Measurements from ENCODE around the gene MYL6B. TPM values are rescaled to one million over a fixed set of nuclear protein-coding genes. Genes with fewer than 3 reads are reported as not detected.
A peak's percentile ranks its signal among the peaks of the same experiment; 100 is the strongest.

MYL6B gene
- total RNA-seq, 2 donors from 2014 or later: 96.3 to 111 TPM

DNA sequence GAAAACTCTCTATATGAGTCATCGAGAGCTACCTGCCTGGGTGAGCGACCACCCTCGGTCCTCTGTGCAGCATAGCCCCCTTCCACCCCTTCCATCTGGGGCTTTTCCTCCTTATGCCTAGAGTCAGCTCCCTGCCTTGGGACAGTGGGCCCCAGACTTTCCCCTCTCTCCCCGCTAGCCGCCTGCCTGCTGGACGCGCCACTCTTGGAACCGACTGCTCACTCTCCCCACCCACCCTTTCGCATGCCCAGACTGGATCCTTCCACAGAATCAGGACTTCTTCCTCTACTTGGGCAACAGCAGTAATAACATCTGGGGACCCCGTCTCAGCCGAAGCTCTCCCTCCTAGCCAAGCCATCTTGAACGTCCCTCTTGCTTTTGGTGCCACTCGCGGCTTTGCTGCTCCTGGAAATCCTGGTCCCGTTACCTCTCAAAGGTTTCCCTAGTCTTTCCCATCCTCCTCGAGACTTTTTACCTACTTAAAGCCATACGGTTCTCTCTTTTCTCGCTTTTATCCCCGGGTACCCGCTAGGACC, 23.6 kb upstream of the MYL6B start:
- Mint-ChIP-seq H3K27me3 (ENCODE audit: low read depth) (no peaks in the 10 kb centered on the region), H3K4me1 (ENCODE audit: low read depth) (peaks cover 68% of the 10 kb centered on the region), H3K36me3 (ENCODE audit: insufficient read depth in 2 of 2) (peaks cover 24 to 32% of the 10 kb centered on the region in 2 donors), H3K9me3 (no peaks in the 10 kb centered on the region), H3K27ac (peak overlapping the region; percentile 94), H3K4me3 (peak overlapping the region; percentile 97 to 98)
- ATAC-seq (replicated peaks in 1 of 2) (no peak), DNase-seq (peak in 1 of 2 donors; percentile 46)

DNA sequence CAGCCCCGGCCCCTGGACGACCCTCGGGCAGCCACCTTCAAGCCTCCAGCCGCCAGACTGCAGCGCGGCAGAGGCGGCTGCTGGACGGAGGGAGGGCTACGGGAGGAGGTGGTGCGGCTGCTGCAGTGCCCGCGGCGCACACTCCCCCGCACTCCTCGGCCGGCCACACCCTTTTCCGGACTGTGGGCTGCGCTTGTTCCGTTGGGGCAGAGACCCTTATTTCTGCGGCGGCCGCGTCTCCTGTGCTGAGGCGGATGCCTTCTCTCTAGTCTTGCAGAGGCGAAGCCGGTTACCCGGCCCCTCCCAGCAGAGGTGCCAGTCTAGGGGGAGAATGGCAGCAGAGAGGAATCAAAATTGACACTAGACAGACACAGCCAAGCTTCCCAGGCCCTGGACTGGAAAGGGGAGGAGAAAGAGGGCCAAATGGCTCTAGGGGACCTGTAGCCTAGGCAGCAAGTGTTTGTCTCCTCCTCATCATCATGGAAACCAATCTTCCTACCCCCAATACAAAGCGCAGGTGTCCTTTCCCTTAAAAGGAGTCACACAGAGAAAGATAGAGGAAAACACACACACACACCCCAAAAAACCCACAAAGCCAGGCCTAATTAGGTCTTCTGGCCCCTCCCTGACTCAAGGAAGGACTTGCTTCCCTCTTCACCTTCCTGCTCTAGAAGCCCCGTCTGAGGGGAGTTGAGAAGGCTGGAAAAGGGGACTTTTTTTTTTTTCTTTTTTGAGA, 23.0 kb upstream of the MYL6B start:
- H3K36me3 Mint-ChIP-seq (ENCODE audit: insufficient read depth in 2 of 2): peaks cover 26 to 29% of the 10 kb centered on the region in 2 donors

DNA sequence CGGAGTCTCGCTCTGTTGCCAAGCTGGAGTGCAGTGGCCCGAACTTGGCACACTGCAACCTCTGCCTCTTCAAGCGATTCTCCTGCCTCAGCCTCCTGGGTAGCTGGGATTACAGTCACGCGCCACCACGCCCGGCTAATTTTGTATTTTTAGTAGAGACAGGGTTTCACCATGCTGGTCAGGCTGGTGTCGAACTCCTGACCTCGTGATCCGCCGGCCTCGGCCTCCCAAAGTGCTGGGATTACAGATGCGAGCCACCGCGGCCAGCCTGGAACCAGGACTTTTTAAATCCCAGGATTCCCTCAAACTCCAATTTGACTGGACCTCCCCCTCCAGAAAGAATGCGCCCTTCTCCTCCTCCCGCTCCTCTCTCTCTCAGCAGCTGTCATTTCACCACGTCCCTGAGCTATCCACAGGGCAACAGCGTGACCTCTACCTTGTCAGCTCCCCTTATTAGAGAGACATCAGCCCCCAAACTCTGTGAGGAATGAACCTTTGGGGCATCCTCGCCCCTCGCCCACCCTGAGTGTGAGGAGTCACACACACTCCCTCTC, 22.4 kb upstream of the MYL6B start:
- DNase-seq (no peak), ATAC-seq (replicated peaks in 1 of 2) (no peak)
- Mint-ChIP-seq H3K27ac (peak overlapping the region; percentile 94), H3K4me3 (peak overlapping the region; percentile 97 to 98), H3K27me3 (ENCODE audit: low read depth) (no peaks in the 10 kb centered on the region), H3K4me1 (ENCODE audit: low read depth) (peaks cover 71% of the 10 kb centered on the region), H3K9me3 (no peaks in the 10 kb centered on the region), H3K36me3 (ENCODE audit: insufficient read depth in 2 of 2) (peaks cover 26 to 33% of the 10 kb centered on the region in 2 donors)

More for the DNA sequence above, 23.0 kb upstream of the MYL6B start:
- Mint-ChIP-seq H3K4me1 (ENCODE audit: low read depth) (peaks cover 68% of the 10 kb centered on the region), H3K4me3 (peak overlapping the region; percentile 97 to 98), H3K27ac (peak overlapping the region; percentile 94), H3K27me3 (ENCODE audit: low read depth) (no peaks in the 10 kb centered on the region), H3K9me3 (no peaks in the 10 kb centered on the region)
- DNase-seq (peak; percentile 80), ATAC-seq (replicated peaks in 1 of 2) (peak; percentile 28 to 43)

DNA sequence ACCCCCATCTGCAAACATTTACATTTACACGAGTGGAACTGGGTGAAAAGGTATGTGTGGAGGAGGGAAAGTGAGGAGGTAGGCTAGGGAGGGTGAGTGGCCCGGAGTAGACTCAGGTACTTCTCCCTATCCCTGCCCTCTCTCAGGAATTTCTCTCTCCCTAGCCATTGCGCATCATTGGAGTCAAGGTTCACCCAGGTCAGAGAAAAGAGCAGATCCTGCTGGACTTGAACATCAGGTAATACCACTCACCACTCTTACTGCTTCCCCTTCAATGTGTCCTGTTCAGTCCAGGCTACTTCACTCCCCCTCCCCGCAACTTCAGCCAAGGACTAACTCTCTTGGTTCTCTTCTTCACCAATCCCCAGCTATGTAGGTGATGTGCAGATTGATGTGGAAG, 21.5 kb upstream of the MYL6B start:
- Mint-ChIP-seq H3K27ac (no peak overlapping the region), H3K27me3 (ENCODE audit: low read depth) (no peaks in the 10 kb centered on the region), H3K36me3 (ENCODE audit: insufficient read depth in 2 of 2) (peaks cover 26 to 37% of the 10 kb centered on the region in 2 donors), H3K4me3 (peak overlapping the region; percentile 97 to 98), H3K9me3 (no peaks in the 10 kb centered on the region), H3K4me1 (ENCODE audit: low read depth) (peaks cover 72% of the 10 kb centered on the region)
- DNase-seq: no peak
- ATAC-seq (replicated peaks in 1 of 2): no peak

DNA sequence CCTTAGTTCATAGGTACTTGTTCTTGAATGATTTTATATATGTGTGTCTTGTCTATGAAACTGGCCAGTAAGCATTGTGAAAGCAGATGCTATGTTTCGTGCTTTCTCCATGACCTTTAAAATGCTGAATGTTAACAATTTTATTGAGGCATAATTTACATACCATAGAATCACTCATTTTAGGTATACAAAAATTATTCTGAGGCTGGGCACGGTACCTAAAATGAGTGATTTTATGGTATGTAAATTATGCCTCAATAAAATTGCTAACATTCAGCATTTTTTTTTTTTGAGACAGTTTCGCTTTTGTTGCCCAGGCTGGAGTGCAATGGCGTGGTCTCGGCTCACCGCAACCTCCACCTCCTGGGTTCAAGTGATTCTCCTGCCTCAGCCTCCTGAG, 17.5 kb upstream of the MYL6B start:
- ATAC-seq (replicated peaks in 1 of 2) (no peak), DNase-seq (no peak)
- Mint-ChIP-seq H3K4me3 (no peak overlapping the region), H3K36me3 (ENCODE audit: insufficient read depth in 2 of 2) (peaks cover 27 to 64% of the 10 kb centered on the region in 2 donors), H3K27me3 (ENCODE audit: low read depth) (no peaks in the 10 kb centered on the region), H3K27ac (peak overlapping the region; percentile 43), H3K4me1 (ENCODE audit: low read depth) (peaks cover 58% of the 10 kb centered on the region), H3K9me3 (no peaks in the 10 kb centered on the region)

DNA sequence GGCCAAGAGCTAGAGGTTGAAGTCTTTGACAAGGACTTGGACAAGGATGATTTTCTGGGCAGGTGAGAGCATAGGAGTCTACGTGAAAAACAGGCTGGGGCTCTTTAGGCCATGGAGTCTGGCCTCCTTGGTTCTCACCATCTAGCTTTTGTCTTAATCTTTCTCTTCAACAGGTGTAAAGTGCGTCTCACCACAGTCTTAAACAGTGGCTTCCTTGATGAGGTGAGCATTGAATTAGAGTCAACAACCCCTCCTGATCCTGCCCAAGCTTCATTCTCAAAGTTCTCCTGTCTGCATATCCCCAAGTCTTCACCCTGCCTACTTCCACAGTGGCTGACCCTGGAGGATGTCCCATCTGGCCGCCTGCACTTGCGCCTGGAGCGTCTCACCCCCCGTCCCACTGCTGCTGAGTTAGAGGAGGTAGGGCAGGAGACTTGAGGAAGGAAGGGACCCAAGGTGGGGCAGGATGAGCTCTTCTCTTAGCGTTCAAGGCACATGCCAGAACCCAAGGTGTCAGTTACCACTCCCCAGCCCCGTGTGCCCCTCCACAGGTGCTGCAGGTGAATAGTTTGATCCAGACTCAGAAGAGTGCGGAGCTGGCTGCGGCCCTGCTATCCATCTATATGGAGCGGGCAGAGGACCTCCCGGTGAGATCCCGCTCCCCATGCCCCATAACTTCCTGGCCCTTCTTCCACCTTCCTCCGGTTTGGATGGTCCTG, 14.4 kb upstream of the MYL6B start:
- ATAC-seq (replicated peaks in 1 of 2) (no peak), DNase-seq (no peak)
- Mint-ChIP-seq H3K36me3 (ENCODE audit: insufficient read depth in 2 of 2) (peaks cover 25 to 55% of the 10 kb centered on the region in 2 donors), H3K9me3 (no peaks in the 10 kb centered on the region), H3K4me1 (ENCODE audit: low read depth) (peaks cover 36% of the 10 kb centered on the region), H3K4me3 (no peak overlapping the region), H3K27ac (peak overlapping the region; percentile 39), H3K27me3 (ENCODE audit: low read depth) (no peaks in the 10 kb centered on the region)

DNA sequence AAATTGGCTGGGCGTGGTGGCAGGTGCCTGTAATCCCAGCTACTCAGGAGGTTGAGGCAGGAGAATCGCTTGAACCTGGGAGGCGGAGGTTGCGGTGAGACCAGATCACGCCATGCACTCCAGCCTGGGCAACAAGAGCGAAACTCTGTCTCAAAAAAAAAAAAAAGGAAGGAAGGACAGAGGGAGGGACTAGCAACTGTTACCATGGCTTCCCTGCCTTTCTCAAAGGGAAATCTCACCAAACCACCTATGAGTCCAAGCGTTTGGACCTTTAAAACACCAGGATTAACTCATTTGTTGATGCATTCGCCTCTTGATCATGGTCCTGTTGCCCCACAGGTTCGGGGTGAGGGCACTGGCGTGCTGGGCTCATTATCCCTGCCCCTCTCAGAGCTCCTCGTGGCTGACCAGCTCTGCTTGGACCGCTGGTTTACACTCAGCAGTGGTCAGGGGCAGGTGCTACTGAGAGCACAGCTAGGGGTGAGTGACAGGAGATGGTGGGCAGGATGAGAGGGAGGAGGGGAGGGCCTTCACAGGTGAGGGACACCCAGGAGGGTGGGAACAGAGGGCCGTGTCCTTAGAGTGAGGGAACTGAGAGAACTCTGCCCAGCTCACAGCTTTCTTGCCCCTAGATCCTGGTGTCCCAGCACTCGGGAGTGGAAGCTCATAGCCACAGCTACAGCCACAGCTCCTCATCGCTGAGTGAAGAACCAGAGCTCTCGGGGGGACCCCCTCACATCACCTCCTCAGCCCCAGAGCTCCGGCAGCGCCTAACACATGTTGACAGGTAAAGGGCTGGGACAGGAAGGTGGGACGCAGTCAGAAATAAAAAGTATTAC, 10.2 kb upstream of the MYL6B start:
- ATAC-seq (replicated peaks in 1 of 2): no peak
- H3K27ac Mint-ChIP-seq: no peak overlapping the region

DNA sequence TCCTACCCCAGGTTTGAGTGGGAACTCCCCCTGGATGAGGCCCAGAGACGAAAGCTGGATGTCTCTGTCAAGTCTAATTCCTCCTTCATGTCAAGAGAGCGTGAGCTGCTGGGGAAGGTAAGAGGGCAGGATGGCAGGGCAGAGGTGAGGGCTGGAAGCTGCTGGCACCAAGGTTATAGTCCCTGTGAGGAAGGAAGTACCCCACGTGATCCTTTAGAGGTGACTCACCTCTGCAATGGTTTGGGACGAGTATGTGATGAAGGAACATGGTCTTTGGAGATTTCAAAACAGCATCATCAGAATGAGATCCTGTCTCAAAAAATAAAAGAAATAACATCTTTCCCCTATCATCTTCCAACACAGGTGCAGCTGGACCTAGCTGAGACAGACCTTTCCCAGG, 9.2 kb upstream of the MYL6B start:
- H3K36me3 Mint-ChIP-seq (ENCODE audit: insufficient read depth in 2 of 2): peaks cover 22 to 41% of the 10 kb centered on the region in 2 donors
- H3K27me3 Mint-ChIP-seq (ENCODE audit: low read depth): no peaks in the 10 kb centered on the region
- no peaks in the 10 kb centered on the region for H3K9me3 Mint-ChIP-seq
- peak overlapping the region; percentile 71 for H3K27ac Mint-ChIP-seq
- peak overlapping the region in 1 of 2 donors; percentile 23 for H3K4me3 Mint-ChIP-seq
- H3K4me1 Mint-ChIP-seq (ENCODE audit: low read depth): peaks cover 8% of the 10 kb centered on the region
- ATAC-seq (replicated peaks in 1 of 2): peak; percentile 52 to 73
- DNase-seq: no peak

More for the DNA sequence above, 10.2 kb upstream of the MYL6B start:
- Mint-ChIP-seq H3K4me1 (ENCODE audit: low read depth) (peaks cover 10% of the 10 kb centered on the region), H3K4me3 (no peak overlapping the region), H3K27me3 (ENCODE audit: low read depth) (no peaks in the 10 kb centered on the region), H3K36me3 (ENCODE audit: insufficient read depth in 2 of 2) (peaks cover 24 to 47% of the 10 kb centered on the region in 2 donors), H3K9me3 (no peaks in the 10 kb centered on the region)
- no peak for DNase-seq

DNA sequence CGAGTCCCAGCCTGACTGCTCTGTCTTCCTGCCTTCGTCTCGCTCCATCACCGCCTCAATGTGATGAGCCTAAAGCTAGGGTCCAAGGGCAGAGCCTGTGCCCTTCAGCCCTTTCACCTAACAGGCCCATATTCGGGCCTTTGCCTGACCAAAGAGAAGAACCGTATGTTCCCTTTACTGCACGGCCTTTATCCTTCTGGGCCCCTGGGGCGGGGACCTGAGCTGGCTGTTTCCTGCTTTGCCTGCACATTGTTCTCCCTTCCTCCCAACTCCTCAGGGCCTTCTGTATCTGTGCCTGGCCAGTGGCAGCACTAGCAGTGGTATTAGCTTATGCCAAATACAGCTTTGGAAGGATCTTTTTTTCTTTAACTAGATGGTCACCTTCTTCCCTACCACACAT, 8.5 kb upstream of the MYL6B start:
- H3K9me3 Mint-ChIP-seq: no peaks in the 10 kb centered on the region
- H3K27ac Mint-ChIP-seq: peak overlapping the region; percentile 69
- ATAC-seq (replicated peaks in 1 of 2) (no peak), DNase-seq (no peak)
- H3K36me3 Mint-ChIP-seq (ENCODE audit: insufficient read depth in 2 of 2): peaks cover 20 to 35% of the 10 kb centered on the region in 2 donors
- H3K4me1 Mint-ChIP-seq (ENCODE audit: low read depth): peaks cover 8% of the 10 kb centered on the region
- no peaks in the 10 kb centered on the region for H3K27me3 Mint-ChIP-seq (ENCODE audit: low read depth)
- no peak overlapping the region for H3K4me3 Mint-ChIP-seq

DNA sequence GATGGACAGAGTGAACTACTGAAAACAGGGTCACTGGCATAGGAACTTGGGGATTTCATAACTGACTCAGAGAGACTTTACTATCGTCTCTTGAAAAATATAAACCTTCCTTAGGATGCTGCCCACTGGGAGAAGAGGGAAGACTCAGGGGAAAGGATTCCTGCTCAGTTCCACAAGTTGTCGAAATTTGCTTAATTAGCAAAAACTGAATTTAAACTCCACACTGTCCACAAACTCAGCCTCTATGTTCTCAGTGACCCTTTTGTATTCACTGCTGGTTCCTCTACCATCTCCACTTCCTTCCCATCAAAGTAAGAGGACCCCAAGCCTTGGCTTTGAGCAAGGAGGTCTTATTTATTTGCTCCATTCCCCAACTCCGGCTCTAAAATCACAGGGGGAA, 7.2 kb upstream of the MYL6B start:
- DNase-seq: no peak
- Mint-ChIP-seq H3K9me3 (no peaks in the 10 kb centered on the region), H3K27ac (no peak overlapping the region), H3K4me3 (no peak overlapping the region), H3K36me3 (ENCODE audit: insufficient read depth in 2 of 2) (peaks cover 18 to 30% of the 10 kb centered on the region in 2 donors), H3K4me1 (ENCODE audit: low read depth) (peaks cover 14% of the 10 kb centered on the region), H3K27me3 (ENCODE audit: low read depth) (no peaks in the 10 kb centered on the region)
- ATAC-seq (replicated peaks in 1 of 2): no peak

DNA sequence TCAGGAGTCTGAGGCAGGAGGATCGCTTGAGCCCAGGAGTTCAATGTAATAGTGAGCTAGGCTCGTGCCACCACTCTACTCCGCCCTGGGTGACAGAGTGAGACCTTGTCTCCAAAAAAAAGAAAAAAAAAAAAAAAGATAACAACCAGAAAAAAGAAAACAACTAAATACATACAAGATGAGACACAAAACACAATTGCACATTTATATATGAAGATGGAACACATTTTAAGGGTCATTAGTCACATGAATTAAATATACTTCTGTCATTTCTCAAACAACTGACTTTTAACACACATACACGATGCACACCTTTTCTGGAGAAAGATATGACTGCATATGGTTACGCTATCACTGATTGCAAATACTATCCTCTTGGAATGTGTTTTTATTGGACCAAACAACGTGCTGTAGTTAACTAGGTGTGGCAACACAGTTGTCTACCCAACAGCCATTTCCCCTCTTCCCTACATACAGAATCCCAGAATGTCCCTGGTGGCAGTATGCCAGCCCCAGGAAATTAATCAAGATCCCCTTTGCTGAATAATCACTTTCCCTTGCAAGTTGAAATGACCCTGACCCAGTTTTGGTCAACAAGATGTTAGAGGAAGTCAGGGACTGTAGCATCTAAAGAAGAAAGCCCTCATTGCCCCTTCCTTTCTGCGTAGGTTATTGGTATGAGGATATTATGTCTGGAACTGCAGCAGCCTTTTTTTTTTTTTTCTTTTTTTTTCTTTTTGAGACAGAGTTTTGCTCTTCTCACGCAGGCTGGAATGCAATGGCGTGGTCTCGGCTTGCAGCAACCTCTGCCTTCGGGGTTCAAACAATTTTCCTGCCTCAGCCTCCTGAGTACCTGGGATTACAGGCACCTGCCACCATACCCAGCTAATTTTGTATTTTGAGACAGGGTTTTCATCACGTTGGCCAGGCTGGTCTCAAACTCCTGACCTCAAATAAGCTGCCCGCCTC, 5.6 kb upstream of the MYL6B start:
- ATAC-seq (replicated peaks in 1 of 2) (no peak), DNase-seq (no peak)
- Mint-ChIP-seq H3K9me3 (no peaks in the 10 kb centered on the region), H3K4me1 (ENCODE audit: low read depth) (peaks cover 30% of the 10 kb centered on the region), H3K4me3 (no peak overlapping the region), H3K27ac (no peak overlapping the region), H3K36me3 (ENCODE audit: insufficient read depth in 2 of 2) (peaks cover 10 to 19% of the 10 kb centered on the region in 2 donors), H3K27me3 (ENCODE audit: low read depth) (no peaks in the 10 kb centered on the region)
